ENCODE data around the gene PEX5L. TPM values are rescaled to one million over a fixed set of nuclear protein-coding genes. Genes with fewer than 3 reads are reported as not detected.
"Not testable (repeated sequence)": the region's sequence is repeated elsewhere in the genome, so short reads cannot be mapped to it uniquely, and the experiment has no call there.

Gene PEX5L
- total and polyA plus RNA-seq, 2 experiments from 2014 or later = 6.3 to 7.0 TPM

- TF ChIP-seq ETS1 (IDR thresholded peaks at IDR 0.05) = no peak
- TF ChIP-seq POLR2AphosphoS5 (IDR thresholded peaks at IDR 0.05; ENCODE audit: low read depth) = no peak
- TF ChIP-seq NANOG (IDR thresholded peaks at IDR 0.05; ENCODE audit: borderline replicate concordance) = no peak
These were observed 247.7 kb downstream of the PEX5L start (continued) for GRCh38 chr3:179788996-179789395.

- not testable (repeated sequence) for H3K4me1 ChIP-seq (ENCODE audit: insufficient read depth); H4K20me1 ChIP-seq (replicated peaks; ENCODE audit: insufficient read depth); H3K27ac Mint-ChIP-seq; H3K27ac ChIP-seq (ENCODE audit: low read depth); H3K36me3 ChIP-seq (ENCODE audit: insufficient read depth); H3K27me3 Mint-ChIP-seq (ENCODE audit: insufficient read depth, low read depth, poor library complexity); H3F3A ChIP-seq (replicated peaks; ENCODE audit: low read depth); H3K9me3 Mint-ChIP-seq; H3K4me3 ChIP-seq; H2AFZ ChIP-seq; H3K4me3 Mint-ChIP-seq; H3K79me2 ChIP-seq (replicated peaks; ENCODE audit: insufficient read depth); ATAC-seq; H3K9me2 ChIP-seq (ENCODE audit: insufficient read depth); H3K4me2 ChIP-seq; H3K27me3 ChIP-seq (ENCODE audit: insufficient read depth); H3K4me1 Mint-ChIP-seq; DNase-seq (ENCODE audit: low spot score)
- H3K36me3 Mint-ChIP-seq (ENCODE audit: low read depth) = peaks cover 29% of the 10 kb centered on the region
These were observed 253.9 kb downstream of the PEX5L start for GRCh38 chr3:179782841-179783240.

- Histone ChIP-seq H4K20me1 (replicated peaks; ENCODE audit: insufficient read depth) (no peaks in the 10 kb centered on the region), H3K4me2 (no peak overlapping the region), H2AFZ (no peak overlapping the region), H3K79me2 (replicated peaks; ENCODE audit: insufficient read depth) (no peaks in the 10 kb centered on the region), H3K36me3 (ENCODE audit: insufficient read depth) (peaks cover 6% of the 10 kb centered on the region), H3K9me2 (ENCODE audit: insufficient read depth) (peaks cover 11% of the 10 kb centered on the region; the same call in 1 of the 2 replicates), H3K4me3 (no peak overlapping the region), H3K4me1 (ENCODE audit: insufficient read depth) (peaks cover 18% of the 10 kb centered on the region), H3K27ac (ENCODE audit: low read depth) (no peak overlapping the region), H3F3A (replicated peaks; ENCODE audit: low read depth) (no peaks in the 10 kb centered on the region; the same call in 1 of the 2 replicates), H3K27me3 (ENCODE audit: insufficient read depth) (no peaks in the 10 kb centered on the region)
- ATAC-seq (no peak), DNase-seq (ENCODE audit: low spot score) (no peak)
- Mint-ChIP-seq H3K4me1 (peaks cover 21% of the 10 kb centered on the region), H3K27ac (no peak overlapping the region), H3K27me3 (ENCODE audit: insufficient read depth, low read depth, poor library complexity) (peaks cover 10% of the 10 kb centered on the region), H3K9me3 (peaks cover 30% of the 10 kb centered on the region), H3K4me3 (no peak overlapping the region), H3K36me3 (ENCODE audit: low read depth) (peaks cover 76% of the 10 kb centered on the region)
- TF ChIP-seq POLR2AphosphoS5 (IDR thresholded peaks at IDR 0.05; ENCODE audit: low read depth) = no peak
- no peak for TF ChIP-seq EZH2 (IDR thresholded peaks at IDR 0.05; ENCODE audit: low read depth, unreplicated experiment)
- no peak for TF ChIP-seq ZNF462 (CRISPR knock-in tag; IDR thresholded peaks at IDR 0.05)
- no peak for TF ChIP-seq STAT1 (IDR thresholded peaks at IDR 0.05; ENCODE audit: unreplicated experiment)
- TF ChIP-seq ETS1 (IDR thresholded peaks at IDR 0.05) = no peak
- no peak for TF ChIP-seq JUNB (IDR thresholded peaks at IDR 0.05; ENCODE audit: unreplicated experiment)
- no peak for TF ChIP-seq CREB1 (CRISPR knock-in tag; IDR thresholded peaks at IDR 0.05; ENCODE audit: low read depth)
- no peak for TF ChIP-seq CTCF (conservative IDR thresholded peaks at IDR 0.05; ENCODE audit: low read depth in 2 of 2)
These were observed 261.2 kb downstream of the PEX5L start for GRCh38 chr3:179775416-179776122.
